ENCODE results near the gene ADAM22. TPM values are rescaled to one million over a fixed set of nuclear protein-coding genes. Genes with fewer than 3 reads are reported as not detected.
"Not testable (repeated sequence)": the region's sequence is repeated elsewhere in the genome, so short reads cannot be mapped to it uniquely, and the experiment has no call there.

ADAM22 gene
- total RNA-seq, 1 donor from 2014 or later: 3.0 TPM

GRCh38 chr7:87935384-87935706 is 1.3 kb downstream of the ADAM22 start:
- Mint-ChIP-seq H3K4me1 (ENCODE audit: unreplicated experiment) (peaks cover 10% of the 10 kb centered on the region), H3K27ac (ENCODE audit: unreplicated experiment) (no peak overlapping the region), H3K4me3 (ENCODE audit: unreplicated experiment) (peak overlapping the region; percentile 91), H3K27me3 (ENCODE audit: unreplicated experiment) (peaks cover 41% of the 10 kb centered on the region), H3K9me3 (ENCODE audit: unreplicated experiment) (no peaks in the 10 kb centered on the region), H3K36me3 (ENCODE audit: unreplicated experiment) (no peaks in the 10 kb centered on the region)
- TF ChIP-seq, protein P1, sequence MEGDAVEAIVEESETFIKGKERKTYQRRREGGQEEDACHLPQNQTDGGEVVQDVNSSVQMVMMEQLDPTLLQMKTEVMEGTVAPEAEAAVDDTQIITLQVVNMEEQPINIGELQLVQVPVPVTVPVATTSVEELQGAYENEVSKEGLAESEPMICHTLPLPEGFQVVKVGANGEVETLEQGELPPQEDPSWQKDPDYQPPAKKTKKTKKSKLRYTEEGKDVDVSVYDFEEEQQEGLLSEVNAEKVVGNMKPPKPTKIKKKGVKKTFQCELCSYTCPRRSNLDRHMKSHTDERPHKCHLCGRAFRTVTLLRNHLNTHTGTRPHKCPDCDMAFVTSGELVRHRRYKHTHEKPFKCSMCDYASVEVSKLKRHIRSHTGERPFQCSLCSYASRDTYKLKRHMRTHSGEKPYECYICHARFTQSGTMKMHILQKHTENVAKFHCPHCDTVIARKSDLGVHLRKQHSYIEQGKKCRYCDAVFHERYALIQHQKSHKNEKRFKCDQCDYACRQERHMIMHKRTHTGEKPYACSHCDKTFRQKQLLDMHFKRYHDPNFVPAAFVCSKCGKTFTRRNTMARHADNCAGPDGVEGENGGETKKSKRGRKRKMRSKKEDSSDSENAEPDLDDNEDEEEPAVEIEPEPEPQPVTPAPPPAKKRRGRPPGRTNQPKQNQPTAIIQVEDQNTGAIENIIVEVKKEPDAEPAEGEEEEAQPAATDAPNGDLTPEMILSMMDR (IDR thresholded peaks at IDR 0.05): no peak
- no peak for DNase-seq (ENCODE audit: extremely low spot score, unreplicated experiment)

DNA sequence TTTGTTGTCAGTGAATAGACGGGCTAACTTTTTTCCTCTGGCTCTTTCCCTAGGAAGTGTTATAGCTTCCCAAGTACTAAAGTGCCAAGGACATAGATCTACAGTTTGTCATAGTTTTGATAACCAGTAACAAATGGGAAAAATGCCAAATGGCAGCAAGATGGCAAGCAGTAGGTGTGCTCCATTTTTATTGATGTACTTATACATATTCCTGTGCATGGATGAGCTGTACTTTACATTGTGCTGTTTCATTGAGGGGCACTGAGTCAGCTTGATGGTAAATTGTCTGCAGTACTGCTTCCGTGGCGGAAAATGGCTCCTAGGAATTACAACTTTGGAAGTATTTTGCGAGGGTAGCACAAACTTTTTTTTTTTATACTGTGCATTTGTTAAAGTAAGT is 7.1 kb downstream of the ADAM22 start:
- TF ChIP-seq, protein P1 (IDR thresholded peaks at IDR 0.05): no peak
- Mint-ChIP-seq H3K36me3 (ENCODE audit: unreplicated experiment) (no peaks in the 10 kb centered on the region), H3K4me3 (ENCODE audit: unreplicated experiment) (no peak overlapping the region), H3K27me3 (ENCODE audit: unreplicated experiment) (peaks cover 20% of the 10 kb centered on the region), H3K9me3 (ENCODE audit: unreplicated experiment) (no peaks in the 10 kb centered on the region), H3K27ac (ENCODE audit: unreplicated experiment) (no peak overlapping the region), H3K4me1 (ENCODE audit: unreplicated experiment) (no peaks in the 10 kb centered on the region)
- no peak for DNase-seq (ENCODE audit: extremely low spot score, unreplicated experiment)

GRCh38 chr7:87944547-87944946 is 10.5 kb downstream of the ADAM22 start:
- DNase-seq (ENCODE audit: extremely low spot score, unreplicated experiment): no peak
- Mint-ChIP-seq H3K4me1 (ENCODE audit: unreplicated experiment) (no peaks in the 10 kb centered on the region), H3K9me3 (ENCODE audit: unreplicated experiment) (no peaks in the 10 kb centered on the region), H3K36me3 (ENCODE audit: unreplicated experiment) (no peaks in the 10 kb centered on the region), H3K4me3 (ENCODE audit: unreplicated experiment) (no peak overlapping the region), H3K27me3 (ENCODE audit: unreplicated experiment) (peaks cover 17% of the 10 kb centered on the region), H3K27ac (ENCODE audit: unreplicated experiment) (no peak overlapping the region)
- TF ChIP-seq, protein P1 (IDR thresholded peaks at IDR 0.05): no peak

DNA sequence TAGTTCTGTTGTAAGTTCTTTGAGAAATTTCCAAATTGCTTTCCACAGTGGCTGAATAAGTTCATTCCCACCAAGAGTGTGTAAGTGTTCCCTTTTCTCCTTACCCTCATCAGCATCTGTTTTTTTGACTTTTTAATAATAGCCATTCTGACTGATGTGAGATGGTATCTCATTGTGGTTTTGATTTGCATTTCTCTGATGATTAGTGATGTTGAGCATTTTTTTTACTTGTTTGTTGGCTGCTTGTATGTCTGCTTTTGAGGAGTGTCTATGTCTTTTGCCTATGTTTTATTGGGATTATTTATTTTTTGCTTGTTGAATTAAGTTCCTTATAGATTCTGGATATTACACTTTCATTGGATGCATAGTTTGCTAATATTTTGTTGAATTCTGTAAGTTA is 11.9 kb downstream of the ADAM22 start:
- H3K27ac Mint-ChIP-seq (ENCODE audit: unreplicated experiment); DNase-seq (ENCODE audit: extremely low spot score, unreplicated experiment); H3K9me3 Mint-ChIP-seq (ENCODE audit: unreplicated experiment); H3K4me3 Mint-ChIP-seq (ENCODE audit: unreplicated experiment); H3K4me1 Mint-ChIP-seq (ENCODE audit: unreplicated experiment); H3K36me3 Mint-ChIP-seq (ENCODE audit: unreplicated experiment): not testable (repeated sequence)
- peaks cover 17% of the 10 kb centered on the region for H3K27me3 Mint-ChIP-seq (ENCODE audit: unreplicated experiment)

DNA sequence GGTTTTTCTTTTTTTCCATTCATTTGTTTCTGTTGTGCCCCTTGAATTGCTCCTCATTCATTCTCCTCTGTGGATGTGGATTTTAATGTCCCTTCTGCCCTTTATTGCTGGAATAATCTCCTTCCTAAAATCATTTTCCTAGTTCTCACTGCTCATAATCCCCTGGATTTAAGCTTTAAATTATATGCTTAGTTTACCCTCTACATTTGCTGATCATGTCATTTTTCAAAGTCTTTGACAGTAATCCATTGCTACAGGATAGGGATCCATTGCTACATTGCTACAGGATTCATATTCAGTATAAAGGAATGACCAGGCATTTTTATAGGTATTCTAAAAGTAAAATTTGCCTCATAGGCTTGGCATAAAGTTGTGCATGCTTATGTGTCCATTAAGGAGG is 14.3 kb downstream of the ADAM22 start:
- H3K27ac Mint-ChIP-seq (ENCODE audit: unreplicated experiment): no peak overlapping the region
- H3K9me3 Mint-ChIP-seq (ENCODE audit: unreplicated experiment): no peaks in the 10 kb centered on the region
- TF ChIP-seq, protein P1 (IDR thresholded peaks at IDR 0.05): no peak
- no peak overlapping the region for H3K4me3 Mint-ChIP-seq (ENCODE audit: unreplicated experiment)
- no peaks in the 10 kb centered on the region for H3K4me1 Mint-ChIP-seq (ENCODE audit: unreplicated experiment)
- no peak for DNase-seq (ENCODE audit: extremely low spot score, unreplicated experiment)
- H3K27me3 Mint-ChIP-seq (ENCODE audit: unreplicated experiment): peaks cover 17% of the 10 kb centered on the region
- no peaks in the 10 kb centered on the region for H3K36me3 Mint-ChIP-seq (ENCODE audit: unreplicated experiment)

GRCh38 chr7:87959336-87959735 is 25.3 kb downstream of the ADAM22 start:
- H3K27ac Mint-ChIP-seq (ENCODE audit: unreplicated experiment): no peak overlapping the region
- H3K27me3 Mint-ChIP-seq (ENCODE audit: unreplicated experiment): peaks cover 7% of the 10 kb centered on the region
- H3K36me3 Mint-ChIP-seq (ENCODE audit: unreplicated experiment): no peaks in the 10 kb centered on the region
- H3K4me3 Mint-ChIP-seq (ENCODE audit: unreplicated experiment): no peak overlapping the region
- no peak for DNase-seq (ENCODE audit: extremely low spot score, unreplicated experiment)
- no peaks in the 10 kb centered on the region for H3K4me1 Mint-ChIP-seq (ENCODE audit: unreplicated experiment)
- H3K9me3 Mint-ChIP-seq (ENCODE audit: unreplicated experiment): no peaks in the 10 kb centered on the region
- TF ChIP-seq, protein P1 (IDR thresholded peaks at IDR 0.05): no peak

Measured in osteocyte (in vitro differentiated cells).